Measurements from ENCODE around the gene ERLIN1. TPM values are rescaled to one million over a fixed set of nuclear protein-coding genes. Genes with fewer than 3 reads are reported as not detected.

ERLIN1 gene
- total RNA-seq, 1 experiment from 2014 or later = 23.5 TPM

DNA sequence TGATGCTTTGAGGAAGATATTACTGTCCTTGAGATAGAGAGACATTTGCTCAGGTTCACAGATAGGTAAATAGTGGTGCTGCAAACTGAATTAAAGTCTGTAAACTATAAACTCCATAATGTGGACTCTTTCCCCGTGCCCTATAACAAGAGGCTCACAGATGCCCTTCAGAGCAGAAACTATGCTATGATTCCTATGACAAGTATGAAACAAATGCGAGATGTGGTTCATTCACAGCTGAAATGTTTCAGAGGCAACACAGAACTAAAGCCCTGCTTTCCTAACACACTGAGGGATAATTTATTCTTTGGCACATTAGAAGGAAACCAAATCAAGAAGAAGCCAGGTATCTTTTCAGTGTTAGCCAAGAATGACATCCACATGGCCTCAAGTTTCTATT, 30.2 kb upstream of the ERLIN1 start:
- no peaks in the 10 kb centered on the region for H3K27me3 Mint-ChIP-seq (ENCODE audit: low read depth)
- no peak overlapping the region for H3K4me3 Mint-ChIP-seq
- no peak overlapping the region for H3K27ac Mint-ChIP-seq
- DNase-seq (ENCODE audit: low spot score) (no peak), ATAC-seq (no peak)
- H3K9me3 Mint-ChIP-seq = no peaks in the 10 kb centered on the region
- TF ChIP-seq TCF7 (CRISPR knock-in tag; IDR thresholded peaks at IDR 0.05; ENCODE audit: low read depth) (no peak), ESRRA (CRISPR knock-in tag; IDR thresholded peaks at IDR 0.05; ENCODE audit: borderline replicate concordance) (no peak), SMAD3 (CRISPR knock-in tag; IDR thresholded peaks at IDR 0.05; ENCODE audit: borderline replicate concordance) (no peak), ZNF121 (CRISPR knock-in tag; IDR thresholded peaks at IDR 0.05) (no peak), NR1H2 (CRISPR knock-in tag; IDR thresholded peaks at IDR 0.05) (no peak), NFYB (CRISPR knock-in tag; conservative IDR thresholded peaks at IDR 0.05; ENCODE audit: low read depth) (no peak), ZNF423 (CRISPR knock-in tag; IDR thresholded peaks at IDR 0.05) (no peak), ZNF263 (CRISPR knock-in tag; IDR thresholded peaks at IDR 0.05; ENCODE audit: low read depth) (no peak), NR3C1 (CRISPR knock-in tag; conservative IDR thresholded peaks at IDR 0.05; ENCODE audit: low read depth) (no peak)
- POLR2A ChIA-PET = no interaction called here
- peaks cover 29% of the 10 kb centered on the region for H3K36me3 Mint-ChIP-seq
- H3K4me1 Mint-ChIP-seq = no peaks in the 10 kb centered on the region
- CTCF ChIA-PET = no interaction called here

DNA sequence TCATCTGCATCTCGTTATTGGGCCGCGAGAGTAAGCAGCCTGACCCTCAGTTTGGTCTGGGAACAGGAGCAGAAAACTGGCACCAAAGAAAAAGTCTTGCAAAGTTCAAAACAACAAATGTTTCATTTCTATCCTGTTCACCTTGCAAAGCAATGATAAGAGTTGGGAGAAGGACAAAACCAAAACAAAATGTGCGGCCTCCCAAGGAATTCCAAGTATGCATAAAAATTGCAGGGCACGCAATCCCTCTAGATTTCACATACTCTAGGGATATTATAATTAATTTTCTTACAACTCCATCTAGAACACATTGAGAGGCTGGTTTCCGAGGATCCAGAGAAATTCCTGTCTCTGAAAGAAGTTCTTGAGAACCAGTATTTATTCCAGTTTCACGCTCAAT, 23.5 kb upstream of the ERLIN1 start:
- H3K27me3 Mint-ChIP-seq (ENCODE audit: low read depth) = no peaks in the 10 kb centered on the region
- H3K36me3 Mint-ChIP-seq = peaks cover 21% of the 10 kb centered on the region
- no peaks in the 10 kb centered on the region for H3K9me3 Mint-ChIP-seq
- no peak overlapping the region for H3K4me3 Mint-ChIP-seq
- peak overlapping the region; percentile 84 for H3K27ac Mint-ChIP-seq
- no peak for DNase-seq (ENCODE audit: low spot score)
- ATAC-seq = no peak
- TF ChIP-seq ZNF317 (CRISPR knock-in tag; IDR thresholded peaks at IDR 0.05; ENCODE audit: borderline replicate concordance, low read depth) (no peak), TCF7 (CRISPR knock-in tag; IDR thresholded peaks at IDR 0.05; ENCODE audit: low read depth) (no peak), FOXP1 (CRISPR knock-in tag; IDR thresholded peaks at IDR 0.05; ENCODE audit: borderline replicate concordance) (no peak), ZBTB21 (CRISPR knock-in tag; IDR thresholded peaks at IDR 0.05; ENCODE audit: borderline replicate concordance) (no peak), ZNF671 (CRISPR knock-in tag; IDR thresholded peaks at IDR 0.05) (no peak), ZNF396 (CRISPR knock-in tag; IDR thresholded peaks at IDR 0.05; ENCODE audit: borderline replicate concordance) (no peak), TEAD4 (CRISPR knock-in tag; IDR thresholded peaks at IDR 0.05) (no peak), ELF4 (CRISPR knock-in tag; IDR thresholded peaks at IDR 0.05; ENCODE audit: low read depth) (no peak), OVOL2 (CRISPR knock-in tag; IDR thresholded peaks at IDR 0.05; ENCODE audit: borderline replicate concordance) (no peak), MXD4 (CRISPR knock-in tag; IDR thresholded peaks at IDR 0.05; ENCODE audit: borderline replicate concordance) (no peak), NFYB (CRISPR knock-in tag; conservative IDR thresholded peaks at IDR 0.05; ENCODE audit: low read depth) (no peak), NR3C1 (CRISPR knock-in tag; conservative IDR thresholded peaks at IDR 0.05; ENCODE audit: low read depth) (no peak), KAT7 (CRISPR knock-in tag; IDR thresholded peaks at IDR 0.05; ENCODE audit: borderline replicate concordance) (no peak), ZNF232 (CRISPR knock-in tag; IDR thresholded peaks at IDR 0.05) (no peak), NR2C2 (CRISPR knock-in tag; IDR thresholded peaks at IDR 0.05) (no peak)
- TF ChIP-seq, protein P1, sequence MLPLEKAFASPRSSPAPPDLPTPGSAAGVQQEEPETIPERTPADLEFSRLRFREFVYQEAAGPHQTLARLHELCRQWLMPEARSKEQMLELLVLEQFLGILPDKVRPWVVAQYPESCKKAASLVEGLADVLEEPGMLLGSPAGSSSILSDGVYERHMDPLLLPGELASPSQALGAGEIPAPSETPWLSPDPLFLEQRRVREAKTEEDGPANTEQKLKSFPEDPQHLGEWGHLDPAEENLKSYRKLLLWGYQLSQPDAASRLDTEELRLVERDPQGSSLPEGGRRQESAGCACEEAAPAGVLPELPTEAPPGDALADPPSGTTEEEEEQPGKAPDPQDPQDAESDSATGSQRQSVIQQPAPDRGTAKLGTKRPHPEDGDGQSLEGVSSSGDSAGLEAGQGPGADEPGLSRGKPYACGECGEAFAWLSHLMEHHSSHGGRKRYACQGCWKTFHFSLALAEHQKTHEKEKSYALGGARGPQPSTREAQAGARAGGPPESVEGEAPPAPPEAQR (CRISPR knock-in tag; IDR thresholded peaks at IDR 0.05) = no peak
- TF ChIP-seq, protein P2, sequence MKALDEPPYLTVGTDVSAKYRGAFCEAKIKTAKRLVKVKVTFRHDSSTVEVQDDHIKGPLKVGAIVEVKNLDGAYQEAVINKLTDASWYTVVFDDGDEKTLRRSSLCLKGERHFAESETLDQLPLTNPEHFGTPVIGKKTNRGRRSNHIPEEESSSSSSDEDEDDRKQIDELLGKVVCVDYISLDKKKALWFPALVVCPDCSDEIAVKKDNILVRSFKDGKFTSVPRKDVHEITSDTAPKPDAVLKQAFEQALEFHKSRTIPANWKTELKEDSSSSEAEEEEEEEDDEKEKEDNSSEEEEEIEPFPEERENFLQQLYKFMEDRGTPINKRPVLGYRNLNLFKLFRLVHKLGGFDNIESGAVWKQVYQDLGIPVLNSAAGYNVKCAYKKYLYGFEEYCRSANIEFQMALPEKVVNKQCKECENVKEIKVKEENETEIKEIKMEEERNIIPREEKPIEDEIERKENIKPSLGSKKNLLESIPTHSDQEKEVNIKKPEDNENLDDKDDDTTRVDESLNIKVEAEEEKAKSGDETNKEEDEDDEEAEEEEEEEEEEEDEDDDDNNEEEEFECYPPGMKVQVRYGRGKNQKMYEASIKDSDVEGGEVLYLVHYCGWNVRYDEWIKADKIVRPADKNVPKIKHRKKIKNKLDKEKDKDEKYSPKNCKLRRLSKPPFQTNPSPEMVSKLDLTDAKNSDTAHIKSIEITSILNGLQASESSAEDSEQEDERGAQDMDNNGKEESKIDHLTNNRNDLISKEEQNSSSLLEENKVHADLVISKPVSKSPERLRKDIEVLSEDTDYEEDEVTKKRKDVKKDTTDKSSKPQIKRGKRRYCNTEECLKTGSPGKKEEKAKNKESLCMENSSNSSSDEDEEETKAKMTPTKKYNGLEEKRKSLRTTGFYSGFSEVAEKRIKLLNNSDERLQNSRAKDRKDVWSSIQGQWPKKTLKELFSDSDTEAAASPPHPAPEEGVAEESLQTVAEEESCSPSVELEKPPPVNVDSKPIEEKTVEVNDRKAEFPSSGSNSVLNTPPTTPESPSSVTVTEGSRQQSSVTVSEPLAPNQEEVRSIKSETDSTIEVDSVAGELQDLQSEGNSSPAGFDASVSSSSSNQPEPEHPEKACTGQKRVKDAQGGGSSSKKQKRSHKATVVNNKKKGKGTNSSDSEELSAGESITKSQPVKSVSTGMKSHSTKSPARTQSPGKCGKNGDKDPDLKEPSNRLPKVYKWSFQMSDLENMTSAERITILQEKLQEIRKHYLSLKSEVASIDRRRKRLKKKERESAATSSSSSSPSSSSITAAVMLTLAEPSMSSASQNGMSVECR (CRISPR knock-in tag; IDR thresholded peaks at IDR 0.05; ENCODE audit: borderline replicate concordance) = no peak
- TF ChIP-seq, protein P3, sequence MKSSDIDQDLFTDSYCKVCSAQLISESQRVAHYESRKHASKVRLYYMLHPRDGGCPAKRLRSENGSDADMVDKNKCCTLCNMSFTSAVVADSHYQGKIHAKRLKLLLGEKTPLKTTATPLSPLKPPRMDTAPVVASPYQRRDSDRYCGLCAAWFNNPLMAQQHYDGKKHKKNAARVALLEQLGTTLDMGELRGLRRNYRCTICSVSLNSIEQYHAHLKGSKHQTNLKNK (CRISPR knock-in tag; IDR thresholded peaks at IDR 0.05) = no peak
- TF ChIP-seq, protein P4, sequence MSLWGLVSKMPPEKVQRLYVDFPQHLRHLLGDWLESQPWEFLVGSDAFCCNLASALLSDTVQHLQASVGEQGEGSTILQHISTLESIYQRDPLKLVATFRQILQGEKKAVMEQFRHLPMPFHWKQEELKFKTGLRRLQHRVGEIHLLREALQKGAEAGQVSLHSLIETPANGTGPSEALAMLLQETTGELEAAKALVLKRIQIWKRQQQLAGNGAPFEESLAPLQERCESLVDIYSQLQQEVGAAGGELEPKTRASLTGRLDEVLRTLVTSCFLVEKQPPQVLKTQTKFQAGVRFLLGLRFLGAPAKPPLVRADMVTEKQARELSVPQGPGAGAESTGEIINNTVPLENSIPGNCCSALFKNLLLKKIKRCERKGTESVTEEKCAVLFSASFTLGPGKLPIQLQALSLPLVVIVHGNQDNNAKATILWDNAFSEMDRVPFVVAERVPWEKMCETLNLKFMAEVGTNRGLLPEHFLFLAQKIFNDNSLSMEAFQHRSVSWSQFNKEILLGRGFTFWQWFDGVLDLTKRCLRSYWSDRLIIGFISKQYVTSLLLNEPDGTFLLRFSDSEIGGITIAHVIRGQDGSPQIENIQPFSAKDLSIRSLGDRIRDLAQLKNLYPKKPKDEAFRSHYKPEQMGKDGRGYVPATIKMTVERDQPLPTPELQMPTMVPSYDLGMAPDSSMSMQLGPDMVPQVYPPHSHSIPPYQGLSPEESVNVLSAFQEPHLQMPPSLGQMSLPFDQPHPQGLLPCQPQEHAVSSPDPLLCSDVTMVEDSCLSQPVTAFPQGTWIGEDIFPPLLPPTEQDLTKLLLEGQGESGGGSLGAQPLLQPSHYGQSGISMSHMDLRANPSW (CRISPR knock-in tag; conservative IDR thresholded peaks at IDR 0.05; ENCODE audit: low read depth) = no peak
- no peaks in the 10 kb centered on the region for H3K4me1 Mint-ChIP-seq
- ChIA-PET CTCF (no interaction called here), POLR2A (no interaction called here)

All from WTC11 (cell line).